ENCODE data around the gene AP3B1. TPM values are rescaled to one million over a fixed set of nuclear protein-coding genes. Genes with fewer than 3 reads are reported as not detected.

The AP3B1 gene
- total RNA-seq, 1 experiment from 2014 or later: 45.3 TPM

DNA sequence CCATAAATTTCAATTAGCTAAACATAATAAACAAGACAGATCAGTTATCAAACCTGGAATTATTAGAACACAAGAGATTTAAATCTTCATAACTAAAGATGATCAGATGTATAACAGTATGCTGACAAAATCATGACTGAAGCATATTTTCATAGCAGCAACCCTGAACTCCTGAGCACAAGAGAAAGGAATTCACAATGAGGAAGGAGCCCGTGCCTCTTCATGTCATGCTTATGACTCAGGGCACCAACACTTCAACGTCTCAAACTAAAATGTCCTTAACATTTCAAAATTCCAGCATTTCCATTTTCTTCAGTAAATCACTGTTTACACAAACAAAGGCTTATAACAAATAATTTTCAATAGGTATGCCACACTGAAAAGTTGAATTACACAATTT, 6.7 kb downstream of the AP3B1 start:
- intact Hi-C loops (cut with micrococcal nuclease; ENCODE audit: unreplicated experiment): no loop called here
- POLR2A ChIA-PET (ENCODE audit: low non-redundant PET): no interaction called here
- H3K4me3 ChIP-seq (ENCODE audit: low read depth, low read length, poor library complexity, severe bottlenecking): no peak overlapping the region
- DNase-seq (ENCODE audit: low spot score): peak; percentile 24
- no peaks in the 10 kb centered on the region for H3K27me3 ChIP-seq (replicated peaks; ENCODE audit: insufficient read depth, low read depth, low read length, poor library complexity)
- no TSS peak for BruUV-seq (replicated peaks)
- CTCF ChIA-PET: no interaction called here
- no peaks in the 10 kb centered on the region for H3K36me3 ChIP-seq (ENCODE audit: insufficient read depth, low read length, poor library complexity, severe bottlenecking)
- no peaks in the 10 kb centered on the region for H3K9me3 ChIP-seq (ENCODE audit: low read depth, low read length, poor library complexity, severe bottlenecking)
- H3K27ac ChIP-seq (ENCODE audit: low read depth, low read length, poor library complexity, severe bottlenecking): no peak overlapping the region
- TF ChIP-seq, protein P1, sequence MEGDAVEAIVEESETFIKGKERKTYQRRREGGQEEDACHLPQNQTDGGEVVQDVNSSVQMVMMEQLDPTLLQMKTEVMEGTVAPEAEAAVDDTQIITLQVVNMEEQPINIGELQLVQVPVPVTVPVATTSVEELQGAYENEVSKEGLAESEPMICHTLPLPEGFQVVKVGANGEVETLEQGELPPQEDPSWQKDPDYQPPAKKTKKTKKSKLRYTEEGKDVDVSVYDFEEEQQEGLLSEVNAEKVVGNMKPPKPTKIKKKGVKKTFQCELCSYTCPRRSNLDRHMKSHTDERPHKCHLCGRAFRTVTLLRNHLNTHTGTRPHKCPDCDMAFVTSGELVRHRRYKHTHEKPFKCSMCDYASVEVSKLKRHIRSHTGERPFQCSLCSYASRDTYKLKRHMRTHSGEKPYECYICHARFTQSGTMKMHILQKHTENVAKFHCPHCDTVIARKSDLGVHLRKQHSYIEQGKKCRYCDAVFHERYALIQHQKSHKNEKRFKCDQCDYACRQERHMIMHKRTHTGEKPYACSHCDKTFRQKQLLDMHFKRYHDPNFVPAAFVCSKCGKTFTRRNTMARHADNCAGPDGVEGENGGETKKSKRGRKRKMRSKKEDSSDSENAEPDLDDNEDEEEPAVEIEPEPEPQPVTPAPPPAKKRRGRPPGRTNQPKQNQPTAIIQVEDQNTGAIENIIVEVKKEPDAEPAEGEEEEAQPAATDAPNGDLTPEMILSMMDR (conservative IDR thresholded peaks at IDR 0.05; ENCODE audit: low read depth, low read length): no peak
- TF ChIP-seq EZH2 (IDR thresholded peaks at IDR 0.05; ENCODE audit: borderline replicate concordance, low read depth, low read length, poor library complexity, severe bottlenecking): no peak
- H3K4me1 ChIP-seq (ENCODE audit: insufficient read depth, low read length, poor library complexity, severe bottlenecking): peaks cover 17% of the 10 kb centered on the region

DNA sequence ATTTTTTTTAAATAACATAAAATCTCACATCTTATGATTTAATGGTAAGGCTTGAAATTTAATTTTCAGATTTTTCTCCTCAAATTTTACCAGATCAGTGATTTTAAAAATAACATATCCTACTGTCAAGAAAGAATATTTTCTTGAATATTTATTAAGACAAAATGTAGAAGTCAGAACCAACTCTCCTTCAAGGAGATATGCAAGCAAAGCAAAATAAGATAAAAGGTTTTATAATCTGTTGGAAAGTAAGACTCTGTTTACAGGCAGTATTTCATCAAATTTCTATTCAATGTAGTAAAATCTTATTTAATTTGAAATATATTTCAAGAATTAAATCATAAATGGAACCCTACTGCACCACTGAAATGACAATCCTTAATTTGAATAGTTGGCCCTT, 7.3 kb downstream of the AP3B1 start:
- Histone ChIP-seq H3K4me1 (ENCODE audit: insufficient read depth, low read length, poor library complexity, severe bottlenecking) (peaks cover 15% of the 10 kb centered on the region), H3K4me3 (ENCODE audit: low read depth, low read length, poor library complexity, severe bottlenecking) (no peak overlapping the region), H3K27ac (ENCODE audit: low read depth, low read length, poor library complexity, severe bottlenecking) (no peak overlapping the region), H3K9me3 (ENCODE audit: low read depth, low read length, poor library complexity, severe bottlenecking) (no peaks in the 10 kb centered on the region), H3K27me3 (replicated peaks; ENCODE audit: insufficient read depth, low read depth, low read length, poor library complexity) (no peaks in the 10 kb centered on the region), H3K36me3 (ENCODE audit: insufficient read depth, low read length, poor library complexity, severe bottlenecking) (no peaks in the 10 kb centered on the region)
- no peak for TF ChIP-seq EZH2 (IDR thresholded peaks at IDR 0.05; ENCODE audit: borderline replicate concordance, low read depth, low read length, poor library complexity, severe bottlenecking)
- TF ChIP-seq, protein P1 (conservative IDR thresholded peaks at IDR 0.05; ENCODE audit: low read depth, low read length): no peak
- ChIA-PET POLR2A (ENCODE audit: low non-redundant PET) (no interaction called here), CTCF (no interaction called here)
- intact Hi-C loops (cut with micrococcal nuclease; ENCODE audit: unreplicated experiment): no loop called here
- BruUV-seq (replicated peaks): no TSS peak
- no peak for DNase-seq (ENCODE audit: low spot score)

DNA sequence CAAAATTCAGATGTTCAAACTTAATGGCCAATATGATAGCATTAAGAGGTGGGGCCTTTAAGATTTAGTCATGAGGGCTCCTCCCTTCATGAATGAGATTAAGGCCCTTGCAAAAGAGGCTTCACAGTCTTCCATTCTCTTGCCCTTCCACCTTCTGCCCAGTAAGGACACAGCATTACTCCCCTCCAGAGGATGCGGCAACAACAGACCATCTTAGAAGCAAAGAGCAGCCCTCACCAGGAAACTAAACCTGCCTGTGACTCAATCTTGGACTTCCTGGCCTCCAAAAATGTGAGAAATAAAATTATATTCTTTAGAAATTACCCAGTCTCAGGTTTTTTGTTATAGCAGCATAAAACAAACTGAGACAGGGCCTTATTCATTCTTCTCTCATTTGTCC, 8.2 kb downstream of the AP3B1 start:
- Histone ChIP-seq H3K9me3 (ENCODE audit: low read depth, low read length, poor library complexity, severe bottlenecking) (no peaks in the 10 kb centered on the region), H3K27me3 (replicated peaks; ENCODE audit: insufficient read depth, low read depth, low read length, poor library complexity) (no peaks in the 10 kb centered on the region), H3K4me1 (ENCODE audit: insufficient read depth, low read length, poor library complexity, severe bottlenecking) (peaks cover 14% of the 10 kb centered on the region), H3K4me3 (ENCODE audit: low read depth, low read length, poor library complexity, severe bottlenecking) (no peak overlapping the region), H3K36me3 (ENCODE audit: insufficient read depth, low read length, poor library complexity, severe bottlenecking) (no peaks in the 10 kb centered on the region), H3K27ac (ENCODE audit: low read depth, low read length, poor library complexity, severe bottlenecking) (no peak overlapping the region)
- ChIA-PET CTCF (no interaction called here), POLR2A (ENCODE audit: low non-redundant PET) (interaction anchor here (0.6 kb wide), 1 partner anchor 450 kb away, joined by 4 read pairs; no protein-coding TSS in a partner anchor)
- intact Hi-C loops (cut with micrococcal nuclease; ENCODE audit: unreplicated experiment): no loop called here
- no TSS peak for BruUV-seq (replicated peaks)
- no peak for DNase-seq (ENCODE audit: low spot score)
- TF ChIP-seq, protein P1 (conservative IDR thresholded peaks at IDR 0.05; ENCODE audit: low read depth, low read length): no peak
- no peak for TF ChIP-seq EZH2 (IDR thresholded peaks at IDR 0.05; ENCODE audit: borderline replicate concordance, low read depth, low read length, poor library complexity, severe bottlenecking)
